WTC11 (cell line): ENCODE measurements around the gene IL17RE. TPM values are rescaled to one million over a fixed set of nuclear protein-coding genes. Genes with fewer than 3 reads are reported as not detected.

Source experiments
- ATAC-seq: fragments of 200-7000 bp; cut with Tn5 transposase; 2 replicates; pipeline ENCODE4 v1.10.0; 2021; ENCODE audit warnings: mild to moderate bottlenecking, moderate library complexity
- CTCF ChIA-PET: fragments of 300-600 bp; sonication (Branson Sonifier 250); formaldehyde crosslinking; loops from one replicate; lab custom pipeline; 2021; ENCODE audit warnings: antibody characterized with exemption; lab: Charles Lee
- POLR2A ChIA-PET: fragments of 350-600 bp; sonication (Branson Sonifier 250); formaldehyde crosslinking; loops from one replicate; lab custom pipeline; 2021; ENCODE audit warnings: antibody characterized with exemption; lab: Charles Lee
- DNase-seq: peaks from one replicate; pipeline ENCODE4 v3.0.0; 2021; ENCODE audit warnings: low spot score
- H3K27ac Mint-ChIP-seq: 2 replicates; pipeline ENCODE4 v1.8.0; 2021; ENCODE audit warnings: mixed read lengths
- H3K27me3 Mint-ChIP-seq: 2 replicates; pipeline ENCODE4 v1.8.0; 2021; ENCODE audit warnings: low read depth, mild to moderate bottlenecking, moderate library complexity, mixed read lengths
- H3K36me3 Mint-ChIP-seq: 2 replicates; pipeline ENCODE4 v1.8.0; 2021; ENCODE audit warnings: mixed read lengths
- H3K4me1 Mint-ChIP-seq: 2 replicates; pipeline ENCODE4 v1.8.0; 2022; ENCODE audit warnings: mixed read lengths
- H3K4me3 Mint-ChIP-seq: 2 replicates; pipeline ENCODE4 v1.8.0; 2021; ENCODE audit warnings: mild to moderate bottlenecking, moderate library complexity, mixed read lengths
- H3K9me3 Mint-ChIP-seq: 2 replicates; pipeline ENCODE4 v1.8.0; 2021; ENCODE audit warnings: mixed read lengths
- CDX4 ChIP-seq: fragments of 250-450 bp; sonication (Bioruptor Pico); IDR thresholded peaks from 2 replicates; pipeline ENCODE4 v1.9.0; 2021; ENCODE audit warnings: moderate library complexity, mild to moderate bottlenecking, inconsistent platforms, borderline replicate concordance
- E2F5 ChIP-seq: sonication (generic); formaldehyde crosslinking; IDR thresholded peaks from 2 replicates; pipeline ENCODE4 v1.8.1; 2022; ENCODE audit warnings: mild to moderate bottlenecking, moderate library complexity, missing genetic modification reagents
- ELF4 ChIP-seq: sonication (generic); formaldehyde crosslinking; IDR thresholded peaks from 2 replicates; pipeline ENCODE4 v1.8.1; 2022; ENCODE audit warnings: low read depth, mild to moderate bottlenecking, moderate library complexity, missing genetic modification reagents
- ERG ChIP-seq: fragments of 250-450 bp; sonication (Bioruptor Pico); IDR thresholded peaks from 2 replicates; pipeline ENCODE4 v1.8.0; 2021; ENCODE audit warnings: mild to moderate bottlenecking
- ESRRA ChIP-seq: sonication (generic); formaldehyde crosslinking; IDR thresholded peaks from 2 replicates; pipeline ENCODE4 v1.8.1; 2022; ENCODE audit warnings: mild to moderate bottlenecking, missing genetic modification reagents, borderline replicate concordance
- GRHL2 ChIP-seq: fragments of 250-450 bp; sonication (Bioruptor Pico); IDR thresholded peaks from 2 replicates; pipeline ENCODE4 v1.8.0; 2022; ENCODE audit warnings: mild to moderate bottlenecking, moderate library complexity; ENCODE audit not compliant: insufficient replicate concordance, severe bottlenecking
- IRF1 ChIP-seq: sonication (generic); formaldehyde crosslinking; IDR thresholded peaks from 2 replicates; pipeline ENCODE4 v1.8.0; 2023; ENCODE audit warnings: missing genetic modification reagents
- IRF2 ChIP-seq: sonication (generic); formaldehyde crosslinking; IDR thresholded peaks from 2 replicates; pipeline ENCODE4 v1.8.0; 2022; ENCODE audit warnings: low read depth, missing genetic modification reagents, borderline replicate concordance
- JAZF1 ChIP-seq: fragments of 250-450 bp; sonication (Bioruptor Pico); IDR thresholded peaks from 2 replicates; pipeline ENCODE4 v1.9.0; 2021; ENCODE audit warnings: moderate library complexity, mild to moderate bottlenecking, inconsistent platforms
- TP53 ChIP-seq: sonication (generic); formaldehyde crosslinking; IDR thresholded peaks from 2 replicates; pipeline ENCODE4 v1.8.1; 2023; ENCODE audit warnings: mild to moderate bottlenecking, missing genetic modification reagents
- ZNF263 ChIP-seq: sonication (generic); formaldehyde crosslinking; IDR thresholded peaks from 2 replicates; pipeline ENCODE4 v1.8.1; 2022; ENCODE audit warnings: low read depth, mild to moderate bottlenecking, moderate library complexity, missing genetic modification reagents
- ZNF425 ChIP-seq: fragments of 250-450 bp; sonication (Bioruptor Pico); conservative IDR thresholded peaks from 2 replicates; pipeline ENCODE4 v1.9.0; 2021; ENCODE audit warnings: mild to moderate bottlenecking
- ZNF512 ChIP-seq: sonication (generic); formaldehyde crosslinking; IDR thresholded peaks from 2 replicates; pipeline ENCODE4 v1.8.1; 2022; ENCODE audit warnings: missing genetic modification reagents, borderline replicate concordance
- total RNA-seq: library from RNA; stranded (reverse); gene quantifications from 3 replicates; pipeline ENCODE4 v1.2.3, GENCODE V29; 2021
- TF ChIP-seq, protein P1 (sequence below): sonication (generic); formaldehyde crosslinking; IDR thresholded peaks from 2 replicates; pipeline ENCODE4 v1.8.1; 2023; ENCODE audit warnings: mild to moderate bottlenecking, missing genetic modification reagents
- TF ChIP-seq, protein P2 (sequence below): fragments of 250-450 bp; sonication (Bioruptor Pico); IDR thresholded peaks from 2 replicates; pipeline ENCODE4 v1.9.0; 2021; ENCODE audit warnings: mild to moderate bottlenecking, borderline replicate concordance

IL17RE gene
- total RNA-seq, 1 experiment from 2014 or later: 4.2 TPM

DNA sequence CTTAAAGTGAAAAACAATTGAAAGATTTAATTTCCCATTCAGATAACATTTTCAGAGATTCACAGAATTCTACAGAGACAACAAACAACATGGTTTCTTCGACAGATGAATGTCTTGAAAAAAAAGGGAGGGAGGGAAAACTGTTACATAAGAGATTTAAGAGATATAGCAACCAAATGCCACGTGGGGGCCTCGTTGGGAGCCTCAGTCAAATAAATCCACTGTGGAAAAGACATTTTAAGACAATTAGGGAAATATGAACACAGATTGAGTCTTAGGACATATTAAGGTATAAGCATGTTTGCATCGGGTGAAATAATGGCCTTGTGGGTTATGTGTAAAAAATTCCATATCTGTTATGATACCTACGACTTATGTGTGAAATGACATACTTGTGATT, 54.6 kb downstream of the IL17RE start:
- ATAC-seq: no peak
- TF ChIP-seq ZNF263 (CRISPR knock-in tag): no peak
- no peak for TF ChIP-seq ZNF425 (CRISPR knock-in tag)
- TF ChIP-seq, protein P1, sequence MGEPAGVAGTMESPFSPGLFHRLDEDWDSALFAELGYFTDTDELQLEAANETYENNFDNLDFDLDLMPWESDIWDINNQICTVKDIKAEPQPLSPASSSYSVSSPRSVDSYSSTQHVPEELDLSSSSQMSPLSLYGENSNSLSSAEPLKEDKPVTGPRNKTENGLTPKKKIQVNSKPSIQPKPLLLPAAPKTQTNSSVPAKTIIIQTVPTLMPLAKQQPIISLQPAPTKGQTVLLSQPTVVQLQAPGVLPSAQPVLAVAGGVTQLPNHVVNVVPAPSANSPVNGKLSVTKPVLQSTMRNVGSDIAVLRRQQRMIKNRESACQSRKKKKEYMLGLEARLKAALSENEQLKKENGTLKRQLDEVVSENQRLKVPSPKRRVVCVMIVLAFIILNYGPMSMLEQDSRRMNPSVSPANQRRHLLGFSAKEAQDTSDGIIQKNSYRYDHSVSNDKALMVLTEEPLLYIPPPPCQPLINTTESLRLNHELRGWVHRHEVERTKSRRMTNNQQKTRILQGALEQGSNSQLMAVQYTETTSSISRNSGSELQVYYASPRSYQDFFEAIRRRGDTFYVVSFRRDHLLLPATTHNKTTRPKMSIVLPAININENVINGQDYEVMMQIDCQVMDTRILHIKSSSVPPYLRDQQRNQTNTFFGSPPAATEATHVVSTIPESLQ (CRISPR knock-in tag): no peak
- TF ChIP-seq IRF2 (CRISPR knock-in tag): no peak
- no peak for TF ChIP-seq ESRRA (CRISPR knock-in tag)
- no peak for TF ChIP-seq ZNF512 (CRISPR knock-in tag)
- no peak for TF ChIP-seq TP53 (CRISPR knock-in tag)
- TF ChIP-seq CDX4 (CRISPR knock-in tag): no peak
- TF ChIP-seq E2F5: no peak
- no peak for TF ChIP-seq JAZF1
- TF ChIP-seq IRF1 (CRISPR knock-in tag): no peak
- TF ChIP-seq, protein P2, sequence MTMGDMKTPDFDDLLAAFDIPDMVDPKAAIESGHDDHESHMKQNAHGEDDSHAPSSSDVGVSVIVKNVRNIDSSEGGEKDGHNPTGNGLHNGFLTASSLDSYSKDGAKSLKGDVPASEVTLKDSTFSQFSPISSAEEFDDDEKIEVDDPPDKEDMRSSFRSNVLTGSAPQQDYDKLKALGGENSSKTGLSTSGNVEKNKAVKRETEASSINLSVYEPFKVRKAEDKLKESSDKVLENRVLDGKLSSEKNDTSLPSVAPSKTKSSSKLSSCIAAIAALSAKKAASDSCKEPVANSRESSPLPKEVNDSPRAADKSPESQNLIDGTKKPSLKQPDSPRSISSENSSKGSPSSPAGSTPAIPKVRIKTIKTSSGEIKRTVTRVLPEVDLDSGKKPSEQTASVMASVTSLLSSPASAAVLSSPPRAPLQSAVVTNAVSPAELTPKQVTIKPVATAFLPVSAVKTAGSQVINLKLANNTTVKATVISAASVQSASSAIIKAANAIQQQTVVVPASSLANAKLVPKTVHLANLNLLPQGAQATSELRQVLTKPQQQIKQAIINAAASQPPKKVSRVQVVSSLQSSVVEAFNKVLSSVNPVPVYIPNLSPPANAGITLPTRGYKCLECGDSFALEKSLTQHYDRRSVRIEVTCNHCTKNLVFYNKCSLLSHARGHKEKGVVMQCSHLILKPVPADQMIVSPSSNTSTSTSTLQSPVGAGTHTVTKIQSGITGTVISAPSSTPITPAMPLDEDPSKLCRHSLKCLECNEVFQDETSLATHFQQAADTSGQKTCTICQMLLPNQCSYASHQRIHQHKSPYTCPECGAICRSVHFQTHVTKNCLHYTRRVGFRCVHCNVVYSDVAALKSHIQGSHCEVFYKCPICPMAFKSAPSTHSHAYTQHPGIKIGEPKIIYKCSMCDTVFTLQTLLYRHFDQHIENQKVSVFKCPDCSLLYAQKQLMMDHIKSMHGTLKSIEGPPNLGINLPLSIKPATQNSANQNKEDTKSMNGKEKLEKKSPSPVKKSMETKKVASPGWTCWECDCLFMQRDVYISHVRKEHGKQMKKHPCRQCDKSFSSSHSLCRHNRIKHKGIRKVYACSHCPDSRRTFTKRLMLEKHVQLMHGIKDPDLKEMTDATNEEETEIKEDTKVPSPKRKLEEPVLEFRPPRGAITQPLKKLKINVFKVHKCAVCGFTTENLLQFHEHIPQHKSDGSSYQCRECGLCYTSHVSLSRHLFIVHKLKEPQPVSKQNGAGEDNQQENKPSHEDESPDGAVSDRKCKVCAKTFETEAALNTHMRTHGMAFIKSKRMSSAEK: no peak
- TF ChIP-seq ELF4 (CRISPR knock-in tag): no peak
- no peak for TF ChIP-seq GRHL2 (CRISPR knock-in tag)
- no peak for TF ChIP-seq ERG (CRISPR knock-in tag)
- TF ChIP-seq, all 79 proteins: peak for 0

More for the DNA sequence above, 54.6 kb downstream of the IL17RE start:
- ChIA-PET POLR2A (no interaction called here), CTCF (no interaction called here)
- Mint-ChIP-seq H3K27me3 (peaks cover 26% of the 10 kb centered on the region), H3K4me1 (peaks cover 26% of the 10 kb centered on the region), H3K4me3 (no peak overlapping the region), H3K27ac (no peak overlapping the region), H3K36me3 (no peaks in the 10 kb centered on the region), H3K9me3 (no peaks in the 10 kb centered on the region)
- no peak for DNase-seq
